B cell (primary cell): Measurements from ENCODE around the gene TTLL6.

Source experiments
- CTCF ChIP-seq: fragments of 200-600 bp; IDR thresholded peaks from one replicate; pipeline ENCODE4 v1.8.0; 2022; ENCODE audit warnings: antibody characterized with exemption, mild to moderate bottlenecking
- EZH2 ChIP-seq: IDR thresholded peaks from 2 replicates; pipeline ENCODE4 v1.6.1; 2012; ENCODE audit warnings: borderline replicate concordance, low read depth, mild to moderate bottlenecking, moderate library complexity, low read length; ENCODE audit not compliant: insufficient read depth, poor library complexity, severe bottlenecking

GRCh38 chr17:48854774-48855476 lies 37.9 kb upstream of the TTLL6 start:
- TF ChIP-seq EZH2 (no peak), CTCF (no peak)
